Right lobe of liver (tissue), 6 donors: ENCODE measurements around the gene NFASC. TPM values are rescaled to one million over a fixed set of nuclear protein-coding genes. Genes with fewer than 3 reads are reported as not detected.

Experiments used
- ATAC-seq, 4 donors: fragments of 200-7000 bp; cut with Tn5 transposase; one replicate each; pipeline ENCODE4 v1.9.1; 2020; ENCODE audit warnings: mild to moderate bottlenecking in 4 of 4, moderate library complexity in 4 of 4
- DNase-seq, 3 donors: peaks; one replicate each; pipeline ENCODE4 v3.0.0-alpha.2; 2020
- H3K27ac ChIP-seq, 3 donors: fragments of 200-600 bp; one replicate each; pipeline ENCODE4 v1.8.0; 2022
- H3K27me3 ChIP-seq, 2 donors: fragments of 200-600 bp; one replicate each; pipeline ENCODE4 v1.8.0; 2022
- H3K36me3 ChIP-seq, 4 donors: fragments of 200-600 bp; sonication (generic) in 1 of 4; one replicate each; pipeline versions ENCODE4 v1.5.1 to v1.8.0; 2017 to 2022; ENCODE audit warnings: control low read depth in 1 of 4
- H3K4me1 ChIP-seq, 4 donors: fragments of 200-600 bp; sonication (generic) in 1 of 4; one replicate each; pipeline versions ENCODE4 v1.5.1 to v1.8.0; 2017 to 2022; ENCODE audit warnings: control low read depth in 1 of 4
- H3K4me3 ChIP-seq, 3 donors: fragments of 200-600 bp; one replicate each; pipeline ENCODE4 v1.8.0; 2022
- H3K9me3 ChIP-seq, 4 donors: fragments of 200-600 bp; sonication (generic) in 1 of 4; one replicate each; pipeline versions ENCODE4 v1.5.1 to v1.8.0; 2017 to 2022; ENCODE audit warnings: control low read depth in 1 of 4
- POLR2A ChIP-seq: fragments of 450-650 bp; IDR thresholded peaks from one replicate; pipeline ENCODE4 v1.6.1; 2017; ENCODE audit warnings: antibody characterized with exemption, mild to moderate bottlenecking
- WGBS: methylation state at CpG from one replicate; pipeline ENCODE4 v1.1.6; 2018; ENCODE audit warnings: low coverage, low lambda C conversion rate; ENCODE audit not compliant: insufficient coverage; ENCODE audit errors: missing lambda C conversion rate; 5-methylcytosine and 5-hydroxymethylcytosine counted together
- intact Hi-C, 2 donors: fragments of 100-400 bp; cut with DNase I; formaldehyde crosslinking; loops; one replicate each; pipeline versions ENCODE4 v1.11.2 to v1.14.1; 2022
- total RNA-seq, 6 experiments: library from RNA; depleted of rRNA in 2 of 6; stranded (reverse); fragments of >200 nt in 2 of 6; fragmentation: NEBNext Ultra II Directional in 3 of 6; extraction: Animal tissue kit (Norgen Biotek cat#: 25700) in 3 of 6; gene quantifications; one replicate each; pipeline versions ENCODE4 v1.1.0 to v1.2.4, GENCODE V29; 2016 to 2023
- TF ChIP-seq, protein P1 (sequence below), 4 donors: fragments of 200-600 bp in 3 of 4; fragments of 450-650 bp in 1 of 4; IDR thresholded peaks; one replicate each; pipeline versions ENCODE4 v1.5.1 to v1.8.0; 2016 to 2022; ENCODE audit warnings: antibody characterized with exemption in 4 of 4, mild to moderate bottlenecking in 2 of 4
- donor health status: DM: no; HTN: yes; CAD: no.
- donor health status: DM: no; HTN: no; CAD: no.
- donor health status: DM: no; HTN: no; CAD: no.
- donor health status: DM: no; HTN: yes; CAD: no.
- donor health status: DM: no; HTN: yes; CAD: no.

The NFASC gene
- total RNA-seq, 6 experiments from 2014 or later: 3.2 to 7.8 (median 5.6) TPM

DNA sequence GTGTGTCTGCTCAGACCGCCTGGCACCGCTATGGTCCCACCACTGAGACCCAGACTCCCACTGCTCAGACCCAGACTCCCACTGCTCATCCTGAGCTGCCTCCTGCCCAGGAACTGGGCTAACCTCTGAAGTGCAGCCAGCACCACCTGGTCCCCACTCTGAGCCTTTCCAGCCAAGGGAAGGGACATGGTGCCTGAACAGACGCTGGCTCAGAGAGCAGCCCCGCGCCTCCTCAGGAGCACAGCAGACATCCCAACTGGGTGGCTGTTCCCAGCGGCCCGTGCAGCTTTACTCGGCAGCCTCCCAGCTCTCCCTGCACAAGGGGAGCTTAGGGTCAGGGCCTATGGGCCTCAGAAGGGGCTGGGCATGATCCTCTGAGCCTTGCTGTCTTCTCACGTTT lies 144.6 kb downstream of the NFASC start:
- no peaks in the 10 kb centered on the region for H3K36me3 ChIP-seq
- WGBS: 88% methylated on average over 7 of the region's 9 CpGs
- H3K4me3 ChIP-seq: no peak overlapping the region
- ATAC-seq (no peak), DNase-seq (no peak)
- intact Hi-C loops: no loop called here
- H3K9me3 ChIP-seq: no peaks in the 10 kb centered on the region
- H3K27me3 ChIP-seq: no peaks in the 10 kb centered on the region
- no peak for TF ChIP-seq POLR2A
- TF ChIP-seq, protein P1, sequence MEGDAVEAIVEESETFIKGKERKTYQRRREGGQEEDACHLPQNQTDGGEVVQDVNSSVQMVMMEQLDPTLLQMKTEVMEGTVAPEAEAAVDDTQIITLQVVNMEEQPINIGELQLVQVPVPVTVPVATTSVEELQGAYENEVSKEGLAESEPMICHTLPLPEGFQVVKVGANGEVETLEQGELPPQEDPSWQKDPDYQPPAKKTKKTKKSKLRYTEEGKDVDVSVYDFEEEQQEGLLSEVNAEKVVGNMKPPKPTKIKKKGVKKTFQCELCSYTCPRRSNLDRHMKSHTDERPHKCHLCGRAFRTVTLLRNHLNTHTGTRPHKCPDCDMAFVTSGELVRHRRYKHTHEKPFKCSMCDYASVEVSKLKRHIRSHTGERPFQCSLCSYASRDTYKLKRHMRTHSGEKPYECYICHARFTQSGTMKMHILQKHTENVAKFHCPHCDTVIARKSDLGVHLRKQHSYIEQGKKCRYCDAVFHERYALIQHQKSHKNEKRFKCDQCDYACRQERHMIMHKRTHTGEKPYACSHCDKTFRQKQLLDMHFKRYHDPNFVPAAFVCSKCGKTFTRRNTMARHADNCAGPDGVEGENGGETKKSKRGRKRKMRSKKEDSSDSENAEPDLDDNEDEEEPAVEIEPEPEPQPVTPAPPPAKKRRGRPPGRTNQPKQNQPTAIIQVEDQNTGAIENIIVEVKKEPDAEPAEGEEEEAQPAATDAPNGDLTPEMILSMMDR (IDR thresholded peaks at IDR 0.05): no peak
- H3K4me1 ChIP-seq: peaks cover 0 to 12% (median 6%) of the 10 kb centered on the region in 4 donors
- H3K27ac ChIP-seq: no peak overlapping the region

DNA sequence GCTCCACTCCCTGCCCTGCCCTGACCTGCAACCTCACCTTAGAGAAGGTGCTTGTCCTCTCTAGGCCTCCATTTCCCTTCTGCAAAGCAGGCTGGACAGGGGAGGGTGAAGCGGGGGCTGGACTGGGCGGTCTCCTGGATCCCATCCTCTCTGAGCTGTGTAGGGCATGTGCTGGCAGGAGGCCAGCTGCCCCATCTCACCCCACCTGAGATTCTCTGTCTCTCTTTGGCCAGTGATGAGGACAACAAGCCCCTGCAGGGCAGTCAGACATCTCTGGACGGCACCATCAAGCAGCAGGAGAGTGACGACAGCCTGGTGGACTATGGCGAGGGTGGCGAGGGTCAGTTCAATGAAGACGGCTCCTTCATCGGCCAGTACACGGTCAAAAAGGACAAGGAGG lies 145.4 kb downstream of the NFASC start:
- Histone ChIP-seq H3K4me3 (no peak overlapping the region), H3K9me3 (no peaks in the 10 kb centered on the region), H3K36me3 (no peaks in the 10 kb centered on the region), H3K4me1 (peaks cover 0 to 12% (median 6%) of the 10 kb centered on the region in 4 donors), H3K27ac (no peak overlapping the region), H3K27me3 (no peaks in the 10 kb centered on the region)
- intact Hi-C loops: no loop called here
- DNase-seq (no peak), ATAC-seq (no peak)
- 80% methylated on average over 1 of the region's 9 CpGs for WGBS
- no peak for TF ChIP-seq POLR2A
- TF ChIP-seq, protein P1 (IDR thresholded peaks at IDR 0.05): no peak

DNA sequence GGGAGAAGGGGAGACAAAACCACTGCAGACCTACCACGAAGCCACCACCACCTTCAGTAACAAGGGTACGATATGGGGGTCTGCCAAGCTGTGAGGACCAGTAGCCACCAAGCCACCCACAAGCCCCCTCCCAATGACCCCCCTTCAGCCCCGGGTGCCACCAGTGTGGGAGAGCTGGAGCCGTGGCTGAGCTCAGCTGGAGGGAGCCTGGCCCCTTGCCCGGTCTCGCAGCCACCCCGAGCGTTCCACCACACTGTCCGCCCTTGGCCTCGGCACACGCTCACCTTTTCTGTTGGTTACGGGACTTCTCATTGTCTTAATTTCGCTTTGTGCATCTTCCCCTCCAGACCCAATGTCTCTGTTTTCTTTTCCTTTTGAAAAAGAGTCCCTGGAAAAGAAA lies 145.9 kb downstream of the NFASC start:
- ATAC-seq: no peak
- WGBS: 95% methylated on average over 9 of the region's 13 CpGs

DNA sequence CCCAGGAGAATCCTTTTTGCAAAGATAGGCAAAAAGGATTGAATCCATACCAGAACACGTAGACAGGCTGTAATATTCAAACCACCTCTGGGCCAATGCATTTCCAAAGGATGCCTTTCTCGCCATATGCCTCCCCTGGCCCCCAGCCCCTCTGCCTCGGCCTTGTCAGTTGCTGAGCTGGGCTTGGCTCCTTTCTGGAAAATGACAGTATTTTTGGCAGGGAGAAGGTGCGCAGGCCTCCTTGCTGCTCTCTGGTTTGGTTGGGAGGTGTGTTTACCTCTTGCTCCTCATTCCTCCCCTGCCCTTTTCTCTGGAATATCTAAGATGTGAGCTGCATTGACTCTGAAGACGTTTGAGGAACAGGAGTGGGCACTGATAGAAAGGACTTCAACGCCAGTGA lies 146.3 kb downstream of the NFASC start:
- ATAC-seq (no peak), DNase-seq (no peak)
- Histone ChIP-seq H3K4me1 (peaks cover 0 to 12% (median 6%) of the 10 kb centered on the region in 4 donors), H3K27ac (no peak overlapping the region), H3K9me3 (no peaks in the 10 kb centered on the region), H3K27me3 (no peaks in the 10 kb centered on the region), H3K36me3 (no peaks in the 10 kb centered on the region), H3K4me3 (no peak overlapping the region)
- WGBS: 76% methylated on average over 6 of the region's 6 CpGs
- intact Hi-C loops: no loop called here
- TF ChIP-seq, protein P1 (IDR thresholded peaks at IDR 0.05): no peak
- no peak for TF ChIP-seq POLR2A

More for the DNA sequence above, 145.9 kb downstream of the NFASC start:
- H3K9me3 ChIP-seq: no peaks in the 10 kb centered on the region
- no peak for DNase-seq
- TF ChIP-seq POLR2A: no peak
- TF ChIP-seq, protein P1 (IDR thresholded peaks at IDR 0.05): no peak
- peaks cover 0 to 12% (median 6%) of the 10 kb centered on the region in 4 donors for H3K4me1 ChIP-seq
- H3K27me3 ChIP-seq: no peaks in the 10 kb centered on the region
- H3K4me3 ChIP-seq: no peak overlapping the region
- no peak overlapping the region for H3K27ac ChIP-seq
- intact Hi-C loops: no loop called here
- H3K36me3 ChIP-seq: no peaks in the 10 kb centered on the region

DNA sequence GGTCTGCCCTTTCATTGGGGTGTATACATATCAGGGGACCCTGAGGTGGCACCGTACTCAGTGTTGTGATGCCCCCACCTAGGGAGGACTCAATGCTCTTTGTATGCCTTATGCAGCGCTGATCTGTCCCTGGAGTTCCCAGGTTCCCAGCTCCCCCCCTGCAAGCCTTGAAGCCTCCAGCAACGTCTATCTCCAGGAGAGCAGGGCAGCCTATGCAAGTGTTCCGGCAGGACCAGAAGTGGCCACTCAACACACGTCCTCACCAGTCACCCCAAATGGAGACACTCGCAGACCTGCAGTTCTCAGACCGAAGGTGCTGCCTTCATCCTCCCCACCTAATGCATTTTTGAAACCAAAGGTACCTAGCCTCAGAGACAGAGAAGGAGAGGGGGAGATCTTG lies 147.1 kb downstream of the NFASC start:
- no peaks in the 10 kb centered on the region for H3K27me3 ChIP-seq
- TF ChIP-seq POLR2A: no peak
- intact Hi-C loops: no loop called here
- no peak overlapping the region for H3K27ac ChIP-seq
- peaks cover 0 to 12% (median 6%) of the 10 kb centered on the region in 4 donors for H3K4me1 ChIP-seq
- no CpG with 5 or more reads among the region's 7 CpGs for WGBS
- no peaks in the 10 kb centered on the region for H3K9me3 ChIP-seq
- DNase-seq (no peak), ATAC-seq (no peak)
- H3K36me3 ChIP-seq: no peaks in the 10 kb centered on the region
- no peak overlapping the region for H3K4me3 ChIP-seq
